Naive B cell (primary cell): Measurements from ENCODE around the gene BTG1. TPM values are rescaled to one million over a fixed set of nuclear protein-coding genes. Genes with fewer than 3 reads are reported as not detected.

Experiments used
- ATAC-seq, 2 donors: fragments of 150-1000 bp; cut with Tn5 transposase; 2 replicates each; pipeline ENCODE4 v1.10.0; 2021; ENCODE audit warnings: low read depth in 2 of 2, mild to moderate bottlenecking in 2 of 2, moderate library complexity in 2 of 2
- DNase-seq: peaks from one replicate; pipeline ENCODE4 v3.0.0; 2022
- H3K27ac Mint-ChIP-seq, 6 donors: one replicate each; pipeline ENCODE4 v1.8.0; 2020 to 2022; ENCODE audit warnings: mild to moderate bottlenecking in 6 of 6, mixed read lengths in 6 of 6, moderate library complexity in 5 of 6, inconsistent platforms in 2 of 6
- H3K27me3 Mint-ChIP-seq, 3 donors: one replicate each; pipeline ENCODE4 v1.8.0; 2021 to 2022; ENCODE audit warnings: mixed read lengths in 3 of 3, mild to moderate bottlenecking in 1 of 3
- H3K36me3 Mint-ChIP-seq, 2 donors: one replicate each; pipeline ENCODE4 v1.8.0; 2020 to 2022; ENCODE audit warnings: mixed read lengths in 2 of 2, inconsistent platforms in 1 of 2, mild to moderate bottlenecking in 1 of 2
- H3K4me1 Mint-ChIP-seq, 3 donors: one replicate each; pipeline ENCODE4 v1.8.0; 2020 to 2022; ENCODE audit warnings: mixed read lengths in 3 of 3, inconsistent platforms in 1 of 3, mild to moderate bottlenecking in 1 of 3, moderate library complexity in 1 of 3
- H3K4me3 Mint-ChIP-seq, 8 donors: one replicate each; pipeline ENCODE4 v1.8.0; 2020 to 2022; ENCODE audit warnings: mild to moderate bottlenecking in 8 of 8, mixed read lengths in 8 of 8, moderate library complexity in 8 of 8, inconsistent platforms in 2 of 8
- H3K9me3 Mint-ChIP-seq, 7 donors: one replicate each; pipeline ENCODE4 v1.8.0; 2020 to 2022; ENCODE audit warnings: mixed read lengths in 7 of 7, mild to moderate bottlenecking in 5 of 7, inconsistent platforms in 2 of 7, moderate library complexity in 1 of 7
- polyA plus RNA-seq, 6 donors: library from polyadenylated mRNA; unstranded; fragments of 300-500 nt; fragmentation: Illumina TruSeq; gene quantifications; one replicate each; pipeline ENCODE4 v1.2.3, GENCODE V29; 2021; ENCODE audit warnings: low read depth in 6 of 6

BTG1 gene
- polyA plus RNA-seq, 6 donors from 2014 or later = 644 to 1,809 (median 1,004) TPM

GRCh38 chr12:92144631-92145480 lies 790 bp downstream of the BTG1 start:
- H3K4me3 Mint-ChIP-seq = peak overlapping the region; percentile 96 to 100 (median 100)
- H3K27ac Mint-ChIP-seq = peak overlapping the region; percentile 95 to 100 (median 99)
- peaks cover 24 to 37% (median 27%) of the 10 kb centered on the region in 3 donors for H3K4me1 Mint-ChIP-seq
- DNase-seq (no peak), ATAC-seq (no peak)
- peaks cover 0 to 7% (median 2%) of the 10 kb centered on the region in 7 donors for H3K9me3 Mint-ChIP-seq
- peaks cover 47 to 73% of the 10 kb centered on the region in 2 donors for H3K36me3 Mint-ChIP-seq
- no peaks in the 10 kb centered on the region for H3K27me3 Mint-ChIP-seq

GRCh38 chr12:92143686-92144630 lies 1.7 kb downstream of the BTG1 start:
- H3K27ac Mint-ChIP-seq = peak overlapping the region; percentile 95 to 99 (median 98)
- ATAC-seq = peak; percentile 19 to 21

GRCh38 chr12:92143258-92143657 lies 2.4 kb downstream of the BTG1 start:
- Mint-ChIP-seq H3K27me3 (no peaks in the 10 kb centered on the region), H3K36me3 (peaks cover 41 to 78% of the 10 kb centered on the region in 2 donors), H3K27ac (peak overlapping the region in 5 of 6 donors; percentile 38 to 99 (median 96)), H3K4me3 (peak overlapping the region; percentile 96 to 100 (median 100)), H3K4me1 (peaks cover 22 to 37% (median 23%) of the 10 kb centered on the region in 3 donors), H3K9me3 (peaks cover 0 to 7% (median 2%) of the 10 kb centered on the region in 7 donors)
- ATAC-seq (no peak), DNase-seq (no peak)

More at GRCh38 chr12:92143686-92144630, 1.7 kb downstream of the BTG1 start:
- H3K4me3 Mint-ChIP-seq = peak overlapping the region; percentile 96 to 100 (median 100)
- peaks cover 0 to 7% (median 2%) of the 10 kb centered on the region in 7 donors for H3K9me3 Mint-ChIP-seq
- peaks cover 21 to 35% (median 26%) of the 10 kb centered on the region in 3 donors for H3K4me1 Mint-ChIP-seq
- peaks cover 47 to 77% of the 10 kb centered on the region in 2 donors for H3K36me3 Mint-ChIP-seq
- no peaks in the 10 kb centered on the region for H3K27me3 Mint-ChIP-seq
- peak; percentile 69 for DNase-seq

- peak overlapping the region; percentile 96 to 100 (median 100) for H3K4me3 Mint-ChIP-seq
- no peaks in the 10 kb centered on the region for H3K27me3 Mint-ChIP-seq
- peaks cover 0 to 7% (median 2%) of the 10 kb centered on the region in 7 donors for H3K9me3 Mint-ChIP-seq
- no peak for DNase-seq
- no peak for ATAC-seq
- H3K36me3 Mint-ChIP-seq = peaks cover 38 to 78% of the 10 kb centered on the region in 2 donors
- H3K4me1 Mint-ChIP-seq = peaks cover 23 to 43% (median 31%) of the 10 kb centered on the region in 3 donors
- H3K27ac Mint-ChIP-seq = peak overlapping the region; percentile 66 to 99 (median 88)
These were observed 3.3 kb downstream of the BTG1 start for GRCh38 chr12:92142251-92142926.

GRCh38 chr12:92141591-92142121 lies 4.0 kb downstream of the BTG1 start:
- DNase-seq = peak; percentile 50
- peak overlapping the region; percentile 49 to 98 (median 80) for H3K27ac Mint-ChIP-seq
- H3K4me3 Mint-ChIP-seq = peak overlapping the region; percentile 96 to 100 (median 100)
- H3K36me3 Mint-ChIP-seq = peaks cover 32 to 79% of the 10 kb centered on the region in 2 donors
- peaks cover 30 to 45% (median 38%) of the 10 kb centered on the region in 3 donors for H3K4me1 Mint-ChIP-seq
- H3K27me3 Mint-ChIP-seq = no peaks in the 10 kb centered on the region
- peaks cover 0 to 7% (median 2%) of the 10 kb centered on the region in 7 donors for H3K9me3 Mint-ChIP-seq
- ATAC-seq = peak in 1 of 2 donors; percentile 13

GRCh38 chr12:92140896-92141536 lies 4.6 kb downstream of the BTG1 start:
- no peaks in the 10 kb centered on the region for H3K27me3 Mint-ChIP-seq
- peak overlapping the region; percentile 96 to 100 (median 100) for H3K4me3 Mint-ChIP-seq
- peaks cover 37 to 50% (median 44%) of the 10 kb centered on the region in 3 donors for H3K4me1 Mint-ChIP-seq
- peak overlapping the region; percentile 49 to 98 (median 80) for H3K27ac Mint-ChIP-seq
- DNase-seq (peak; percentile 38), ATAC-seq (peak in 1 of 2 donors; percentile 15)
- H3K36me3 Mint-ChIP-seq = peaks cover 32 to 77% of the 10 kb centered on the region in 2 donors
- peaks cover 0 to 7% (median 2%) of the 10 kb centered on the region in 7 donors for H3K9me3 Mint-ChIP-seq

GRCh38 chr12:92140156-92140555 lies 5.5 kb downstream of the BTG1 start:
- no peak for DNase-seq
- Mint-ChIP-seq H3K27ac (peak overlapping the region in 3 of 6 donors; percentile 41 to 95 (median 66)), H3K4me3 (peak overlapping the region; percentile 96 to 100 (median 100)), H3K27me3 (no peaks in the 10 kb centered on the region), H3K9me3 (peaks cover 0 to 7% (median 0%) of the 10 kb centered on the region in 7 donors), H3K36me3 (peaks cover 30 to 73% of the 10 kb centered on the region in 2 donors), H3K4me1 (peaks cover 45 to 51% (median 47%) of the 10 kb centered on the region in 3 donors)
- ATAC-seq = no peak

GRCh38 chr12:92139634-92140150 lies 6.0 kb downstream of the BTG1 start:
- no peak for ATAC-seq
- Mint-ChIP-seq H3K27ac (peak overlapping the region in 5 of 6 donors; percentile 2 to 95 (median 41)), H3K9me3 (peaks cover 0 to 7% (median 0%) of the 10 kb centered on the region in 7 donors), H3K4me3 (peak overlapping the region; percentile 96 to 100 (median 100)), H3K36me3 (peaks cover 30 to 73% of the 10 kb centered on the region in 2 donors), H3K27me3 (no peaks in the 10 kb centered on the region), H3K4me1 (peaks cover 50 to 56% (median 50%) of the 10 kb centered on the region in 3 donors)
- DNase-seq = no peak

- no peak for DNase-seq
- H3K27ac Mint-ChIP-seq = peak overlapping the region in 4 of 6 donors; percentile 18 to 95 (median 32)
- no peaks in the 10 kb centered on the region for H3K9me3 Mint-ChIP-seq
- no peaks in the 10 kb centered on the region for H3K27me3 Mint-ChIP-seq
- H3K36me3 Mint-ChIP-seq = peaks cover 22 to 62% of the 10 kb centered on the region in 2 donors
- peak overlapping the region; percentile 96 to 100 (median 100) for H3K4me3 Mint-ChIP-seq
- H3K4me1 Mint-ChIP-seq = peaks cover 57 to 67% (median 61%) of the 10 kb centered on the region in 3 donors
- ATAC-seq = no peak
These were observed 7.0 kb downstream of the BTG1 start for GRCh38 chr12:92138626-92139025.

GRCh38 chr12:92138144-92138543 lies 7.5 kb downstream of the BTG1 start:
- DNase-seq = no peak
- Mint-ChIP-seq H3K9me3 (no peaks in the 10 kb centered on the region), H3K36me3 (peaks cover 21 to 60% of the 10 kb centered on the region in 2 donors), H3K27me3 (no peaks in the 10 kb centered on the region), H3K4me1 (peaks cover 61 to 72% (median 66%) of the 10 kb centered on the region in 3 donors), H3K4me3 (peak overlapping the region; percentile 96 to 100 (median 100)), H3K27ac (peak overlapping the region in 2 of 6 donors; percentile 59 to 95)
- ATAC-seq = no peak

- Mint-ChIP-seq H3K27me3 (no peaks in the 10 kb centered on the region), H3K36me3 (peaks cover 16 to 50% of the 10 kb centered on the region in 2 donors), H3K4me3 (peak overlapping the region; percentile 96 to 100 (median 100)), H3K4me1 (peaks cover 61 to 74% (median 73%) of the 10 kb centered on the region in 3 donors), H3K27ac (peak overlapping the region in 2 of 6 donors; percentile 8 to 95), H3K9me3 (no peaks in the 10 kb centered on the region)
- DNase-seq = no peak
- ATAC-seq = no peak
These were observed 8.5 kb downstream of the BTG1 start for GRCh38 chr12:92136965-92137721.
